ENCODE data around the gene HSD11B2.

Gene HSD11B2

DNA sequence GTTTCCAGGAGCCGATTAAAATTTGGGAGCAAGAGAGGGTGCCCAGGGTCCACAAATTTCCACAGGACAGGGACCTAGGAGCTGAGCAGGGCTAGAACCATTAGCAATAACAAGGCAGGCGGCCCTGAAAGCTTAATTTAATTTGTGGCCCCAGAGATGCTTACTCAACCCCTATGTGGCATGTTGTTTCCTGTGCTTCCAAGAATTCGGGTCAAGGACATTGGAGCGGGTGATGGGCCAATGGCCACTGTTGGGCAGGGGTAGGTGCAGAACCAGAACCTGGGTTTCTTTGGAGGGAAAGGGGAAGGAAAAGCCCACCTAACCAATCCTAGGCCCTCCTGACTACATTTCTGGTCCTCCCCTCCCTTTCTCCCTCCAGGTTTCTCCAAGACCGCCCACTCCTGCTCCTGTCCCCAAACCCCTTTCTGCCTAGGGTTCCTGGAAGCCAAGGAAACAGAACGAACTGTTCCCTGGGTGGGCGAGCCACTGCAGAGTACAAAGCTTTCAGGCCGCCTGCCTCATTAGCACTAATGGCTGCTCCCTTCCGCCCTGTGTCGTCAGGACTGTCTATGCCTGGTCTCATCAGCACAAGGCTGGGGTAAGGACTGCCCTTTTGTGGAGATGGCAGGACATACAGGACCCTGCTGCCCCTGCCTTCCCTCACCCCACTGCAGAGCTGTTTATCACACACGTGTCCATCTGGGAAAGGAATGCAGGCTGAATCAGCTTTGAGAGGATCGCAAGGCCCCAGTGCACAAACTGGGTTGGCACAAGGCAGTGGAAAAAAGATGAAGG lies 53.0 kb downstream of the HSD11B2 start:
- TF ChIP-seq CTCF (IDR thresholded peaks at IDR 0.05), result no peak

DNA sequence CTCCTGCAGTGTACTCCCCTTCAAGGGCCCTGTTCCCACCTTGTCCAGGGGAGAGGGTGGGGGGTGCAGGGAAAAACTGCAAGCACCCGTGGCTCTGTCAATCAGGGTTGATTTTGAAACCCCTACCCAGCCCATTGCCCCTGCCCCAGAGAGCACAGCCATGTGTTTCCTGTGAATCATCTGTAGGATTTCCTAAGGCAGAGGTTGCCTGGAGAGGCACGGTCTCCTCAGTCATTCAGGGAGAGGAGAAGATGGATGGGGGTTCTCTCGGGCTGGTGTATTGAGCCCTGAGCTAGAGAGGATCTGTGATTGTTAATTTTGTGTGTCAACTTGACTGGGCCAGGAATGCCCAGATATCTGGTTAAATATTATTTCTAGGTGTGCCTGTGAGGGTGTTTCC lies 55.9 kb downstream of the HSD11B2 start:
- TF ChIP-seq CTCF (IDR thresholded peaks at IDR 0.05), result no peak
